Hematopoietic multipotent progenitor cell treated with erythropoietin and hydrocortisone succinate and interleukin-3 and kit ligand, for 15 days (in vitro differentiated cells): Measurements from ENCODE around the gene ULBP2.
"Not testable (repeated sequence)": the region's sequence is repeated elsewhere in the genome, so short reads cannot be mapped to it uniquely, and the experiment has no call there.

Experiments used
- DNase-seq: peaks from one replicate; pipeline ENCODE4 v3.0.0-alpha.2; 2015; ENCODE audit warnings: low spot score

Gene ULBP2

GRCh38 chr6:149969635-149970034 is 27.8 kb downstream of the ULBP2 start:
- no peak for DNase-seq

DNA sequence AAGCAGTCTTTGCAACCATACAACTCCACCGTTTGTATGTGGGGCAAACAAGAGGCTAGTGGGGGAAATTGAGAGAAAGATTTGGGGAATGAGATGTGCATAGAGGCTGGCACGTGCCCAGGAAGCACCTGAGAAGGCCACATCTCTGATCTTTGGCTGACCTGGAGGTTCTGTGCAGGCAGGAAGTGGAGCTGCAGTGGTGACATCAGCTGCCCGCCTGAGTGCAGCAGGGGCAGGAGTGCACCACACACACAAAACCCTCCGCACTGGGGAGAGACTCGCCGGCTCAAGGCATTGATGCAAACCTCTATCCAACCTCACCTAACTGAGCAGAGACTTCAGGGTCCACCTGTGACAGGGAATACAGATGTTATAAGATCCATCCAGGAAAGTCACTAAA is 32.6 kb downstream of the ULBP2 start:
- not testable (repeated sequence) for DNase-seq

DNA sequence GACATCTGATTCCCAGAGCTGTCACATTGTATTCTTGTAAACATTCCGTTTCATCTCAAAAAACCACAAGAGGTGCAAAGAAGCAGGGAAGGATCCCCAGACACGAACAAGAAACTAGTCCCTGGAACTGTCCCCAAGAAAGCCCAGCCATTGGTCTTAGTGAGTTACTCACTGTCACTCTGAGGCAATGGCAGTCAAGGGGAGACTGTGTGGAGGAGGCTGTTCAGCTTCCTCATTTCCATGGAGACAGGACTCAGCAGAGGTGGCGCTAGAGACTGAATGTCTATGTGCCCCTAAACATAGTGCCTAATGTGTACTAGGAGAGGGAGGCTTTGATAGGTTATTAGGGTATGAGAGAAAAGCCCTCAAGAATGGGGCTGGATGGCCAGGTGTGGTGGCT is 33.0 kb downstream of the ULBP2 start:
- DNase-seq = no peak

- DNase-seq = no peak
Measured at GRCh38 chr6:149975400-149975799, 33.6 kb downstream of the ULBP2 start.

- DNase-seq = no peak
Measured at GRCh38 chr6:149977221-149977620, 35.4 kb downstream of the ULBP2 start.

GRCh38 chr6:149978610-149979009 is 36.8 kb downstream of the ULBP2 start:
- DNase-seq = no peak

DNA sequence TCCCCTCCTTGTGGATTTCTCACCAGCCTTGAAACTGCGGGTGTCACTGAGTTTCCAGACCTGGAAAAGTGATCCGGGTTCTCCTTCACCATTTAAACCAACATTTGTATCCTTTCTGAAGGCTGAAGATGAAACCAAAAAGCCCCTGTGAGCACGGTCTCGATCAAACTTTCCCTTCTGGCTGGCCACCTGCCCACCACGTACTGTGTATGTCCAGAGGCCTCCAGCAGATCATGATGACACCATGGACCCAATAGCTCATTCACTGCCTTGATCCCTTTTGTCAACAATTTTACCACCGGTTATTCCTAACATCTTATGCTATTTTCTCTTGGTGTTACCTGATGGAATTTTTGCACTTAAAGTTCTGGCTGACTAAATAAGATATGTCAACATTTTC is 37.5 kb downstream of the ULBP2 start:
- no peak for DNase-seq

DNA sequence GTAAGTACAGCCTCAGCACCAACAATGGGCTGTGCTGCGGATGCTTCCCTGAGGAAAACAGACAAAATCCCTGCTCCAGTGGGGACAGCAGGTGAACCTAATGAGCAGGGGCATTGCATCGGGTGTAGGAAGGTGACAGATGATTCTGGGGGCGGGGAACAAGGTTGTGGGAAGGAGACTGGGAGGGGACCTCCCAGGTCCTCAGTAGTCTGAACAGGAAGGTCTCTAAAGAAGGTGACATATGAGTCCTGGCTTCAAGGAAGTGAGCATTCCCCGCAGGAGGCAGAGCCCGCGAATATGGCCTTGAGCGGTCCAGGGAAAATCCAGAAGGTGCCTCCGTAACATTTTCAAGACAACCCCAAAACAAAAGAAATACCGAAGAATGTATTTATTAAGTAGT is 41.3 kb downstream of the ULBP2 start:
- no peak for DNase-seq

DNA sequence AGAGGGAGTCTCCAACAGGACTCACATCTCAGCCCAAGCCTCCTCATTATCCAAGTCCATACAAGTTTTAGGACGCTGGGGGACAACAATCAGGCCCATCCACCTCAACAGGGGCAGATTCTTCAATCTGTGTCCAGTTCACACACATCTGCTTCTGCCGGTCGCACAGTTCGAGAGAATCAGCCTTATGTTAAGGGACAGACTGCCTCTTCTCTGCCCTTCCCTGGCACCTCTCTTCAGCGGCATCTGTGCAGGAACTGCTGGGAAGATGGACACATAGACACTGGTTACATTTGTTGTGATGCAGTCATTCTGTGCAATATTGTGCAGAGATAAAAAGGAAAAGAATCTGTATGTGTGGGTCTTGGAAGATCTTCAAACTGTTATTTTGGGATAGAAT is 43.0 kb downstream of the ULBP2 start:
- DNase-seq = no peak

DNA sequence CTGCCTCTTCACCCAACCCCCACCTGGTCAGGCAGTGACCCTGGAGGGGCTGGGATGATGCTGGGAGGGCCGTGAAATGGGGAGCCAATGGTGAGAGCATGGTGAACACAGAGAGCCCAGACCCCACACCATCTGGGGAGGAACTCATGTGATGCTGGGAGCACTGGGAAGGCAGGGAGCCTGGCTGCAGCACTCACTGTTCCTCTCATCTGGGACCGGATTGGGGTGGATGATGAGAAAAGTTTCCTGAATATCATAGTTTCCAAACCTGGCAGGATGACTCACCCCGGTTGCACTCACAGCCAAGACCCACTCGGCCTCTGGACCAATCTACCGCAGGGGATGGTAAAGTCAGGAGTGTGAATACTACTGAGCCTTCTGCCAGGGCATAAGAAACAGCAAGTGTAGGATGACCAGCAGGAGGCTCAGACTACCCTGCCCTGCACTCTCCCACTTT is 43.7 kb downstream of the ULBP2 start:
- no peak for DNase-seq

DNA sequence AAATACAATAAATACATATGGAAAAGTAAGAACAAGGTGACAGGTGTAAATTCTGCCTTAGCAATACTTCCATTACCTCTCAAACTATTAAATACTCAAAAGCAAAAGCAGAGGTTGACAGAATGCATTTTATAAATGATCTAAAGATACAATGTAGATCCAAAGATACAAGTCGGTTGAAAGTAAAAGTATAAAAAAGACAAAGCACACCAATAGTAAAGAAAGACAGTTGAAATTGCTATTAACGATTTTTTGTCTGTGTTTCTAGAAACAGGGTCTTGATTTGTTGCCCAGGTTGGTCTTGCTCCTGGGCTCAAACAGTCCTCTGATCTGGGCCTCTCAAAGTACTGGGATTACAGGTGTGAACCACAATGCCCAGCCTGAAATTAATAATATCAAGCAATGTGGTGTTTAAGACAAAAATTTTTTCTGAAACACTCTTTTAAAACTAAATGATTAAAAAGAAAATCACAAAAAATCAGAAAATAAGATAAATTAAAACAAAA is 45.8 kb downstream of the ULBP2 start:
- DNase-seq = no peak

DNA sequence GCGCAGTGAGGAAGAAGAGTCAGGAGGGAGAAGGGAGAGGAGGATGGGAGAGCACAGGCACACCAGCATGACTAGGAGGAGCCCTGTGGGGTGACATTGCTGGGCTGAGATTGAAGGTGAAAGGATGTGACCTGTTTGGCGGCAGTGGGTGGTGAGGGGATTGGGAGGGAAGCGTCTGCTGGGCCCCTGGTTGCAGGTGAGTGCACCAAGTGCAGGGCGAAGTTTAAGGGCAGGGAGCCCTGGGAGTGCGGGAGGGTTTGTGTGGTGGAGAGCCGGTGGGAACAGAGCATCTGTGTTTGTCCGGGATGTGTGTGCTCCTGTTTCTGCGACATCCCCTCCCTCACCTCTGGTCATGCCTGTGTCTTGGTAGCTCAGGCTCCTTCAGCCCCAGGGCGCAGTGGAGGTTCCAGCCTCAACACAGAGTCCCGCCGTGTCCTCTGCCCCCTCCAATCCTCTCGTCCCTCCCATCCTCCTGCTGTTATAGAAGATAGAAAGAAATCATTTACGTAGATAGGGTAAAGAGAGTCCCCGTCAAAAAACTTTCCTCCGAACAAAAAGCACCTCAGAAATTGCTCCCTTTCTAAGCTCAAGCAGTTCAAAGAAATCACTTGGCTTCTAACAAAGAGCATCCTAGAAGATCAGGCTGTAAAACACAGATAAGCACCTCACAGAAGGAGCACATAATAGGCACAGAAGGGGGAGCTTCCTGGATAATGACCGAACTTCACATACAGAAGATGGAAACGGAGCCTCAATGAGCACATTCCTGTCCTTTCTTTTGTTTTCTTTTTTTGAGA is 46.9 kb downstream of the ULBP2 start:
- no peak for DNase-seq

DNA sequence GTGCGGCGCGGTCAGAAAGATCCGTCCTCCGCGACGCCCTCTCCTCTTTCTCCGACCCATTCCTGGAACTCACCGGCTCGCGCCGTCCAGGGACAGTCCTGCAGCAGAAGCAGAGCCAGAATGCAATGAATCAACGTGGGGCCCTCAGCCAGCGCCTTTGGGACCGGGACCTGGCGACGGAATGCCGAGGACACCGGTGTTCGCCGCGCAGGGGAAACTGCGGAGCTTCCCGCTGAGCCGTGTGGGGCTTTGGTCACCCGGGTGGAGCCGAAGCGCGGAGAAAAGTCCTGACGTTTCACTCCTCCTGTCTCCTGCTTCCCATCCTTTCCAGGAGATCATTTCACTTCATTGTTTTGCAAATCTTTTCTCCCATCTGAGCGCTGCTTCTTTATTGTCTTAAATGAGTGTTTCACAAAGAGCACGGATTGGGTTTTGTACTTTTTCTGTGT is 48.4 kb downstream of the ULBP2 start:
- DNase-seq = no peak

GRCh38 chr6:149990661-149991471 is 49.1 kb downstream of the ULBP2 start:
- DNase-seq = no peak

GRCh38 chr6:149991472-149991795 is 49.6 kb downstream of the ULBP2 start:
- not testable (repeated sequence) for DNase-seq

GRCh38 chr6:149991838-149992237 is 50.0 kb downstream of the ULBP2 start:
- DNase-seq = no peak

DNA sequence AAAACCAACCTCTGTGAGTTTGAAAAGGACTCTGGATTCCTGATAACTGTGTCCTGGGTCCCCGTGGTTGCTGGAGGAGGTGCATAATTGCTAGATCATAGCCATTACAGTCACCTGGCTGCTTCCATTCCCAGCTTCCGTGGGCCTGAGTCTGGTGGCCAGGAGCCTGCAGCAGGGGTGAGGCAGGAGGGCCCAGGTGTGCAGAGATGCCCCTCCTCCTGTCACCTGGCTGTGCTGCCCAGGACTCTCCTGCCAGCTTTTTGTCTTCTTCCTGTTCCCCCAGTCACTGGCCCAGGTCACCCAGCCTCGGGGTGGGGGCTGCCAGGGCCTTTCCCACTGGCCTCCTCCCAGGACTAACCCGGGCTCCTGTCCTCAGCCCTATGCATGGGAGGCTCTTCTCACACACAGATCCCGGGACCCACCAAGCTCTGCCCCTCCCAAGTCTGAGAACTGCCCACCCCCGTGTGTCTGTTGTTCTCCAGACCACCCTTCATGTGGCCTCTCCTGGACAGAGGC is 53.5 kb downstream of the ULBP2 start:
- DNase-seq = no peak

- no peak for DNase-seq
Measured at GRCh38 chr6:149995971-149996370, 54.2 kb downstream of the ULBP2 start.
